HepG2 (cell line): Measurements from ENCODE around the gene BPIFB2. TPM values are rescaled to one million over a fixed set of nuclear protein-coding genes. Genes with fewer than 3 reads are reported as not detected.

ENCODE experiments used
- ESRRA ChIP-seq: sonication (generic); formaldehyde crosslinking; IDR thresholded peaks from 2 replicates; pipeline ENCODE4 v1.5.1; 2020; ENCODE audit warnings: mild to moderate bottlenecking, low read depth, missing genetic modification reagents
- HMGA1 ChIP-seq: sonication (generic); formaldehyde crosslinking; conservative IDR thresholded peaks from 2 replicates; pipeline ENCODE4 v1.4.0; 2020; ENCODE audit warnings: missing genetic modification reagents
- JDP2 ChIP-seq: sonication (generic); formaldehyde crosslinking; IDR thresholded peaks from 2 replicates; pipeline ENCODE4 v1.8.1; 2022; ENCODE audit warnings: missing genetic modification reagents, borderline replicate concordance
- NFYC ChIP-seq: IDR thresholded peaks from 2 replicates; pipeline ENCODE4 v1.6.1; 2016; ENCODE audit warnings: missing genetic modification reagents, missing compliant biosample characterization
- PRPF4 ChIP-seq: fragments of 200-400 bp; formaldehyde crosslinking; IDR thresholded peaks from 2 replicates; pipeline ENCODE4 v1.6.1; 2016; ENCODE audit warnings: low read length, low read depth; ENCODE audit not compliant: poor library complexity, severe bottlenecking
- RCOR2 ChIP-seq: IDR thresholded peaks from 2 replicates; pipeline ENCODE4 v1.6.1; 2016; ENCODE audit warnings: missing biosample characterization, missing genetic modification reagents
- RELA ChIP-seq: sonication (generic); formaldehyde crosslinking; IDR thresholded peaks from 2 replicates; pipeline ENCODE4 v1.4.0; 2020; ENCODE audit warnings: missing genetic modification reagents
- RFX3 ChIP-seq: IDR thresholded peaks from 2 replicates; pipeline ENCODE4 v1.6.1; 2016; ENCODE audit warnings: missing biosample characterization, missing genetic modification reagents
- ZNF143 ChIP-seq: sonication (generic); formaldehyde crosslinking; IDR thresholded peaks from 2 replicates; pipeline ENCODE4 v1.4.0; 2020; ENCODE audit warnings: missing genetic modification reagents
- ZNF292 ChIP-seq: sonication (generic); formaldehyde crosslinking; IDR thresholded peaks from 2 replicates; pipeline ENCODE4 v1.8.1; 2022; ENCODE audit warnings: mild to moderate bottlenecking, low read depth, missing genetic modification reagents, borderline replicate concordance
- ZNF329 ChIP-seq: sonication (generic); formaldehyde crosslinking; IDR thresholded peaks from 2 replicates; pipeline ENCODE4 v1.9.0; 2021; ENCODE audit warnings: low read depth, mild to moderate bottlenecking, missing genetic modification reagents
- ZNF337 ChIP-seq: sonication (generic); formaldehyde crosslinking; IDR thresholded peaks from 2 replicates; pipeline ENCODE4 v1.5.1; 2020; ENCODE audit warnings: missing genetic modification reagents, low read depth, mild to moderate bottlenecking, borderline replicate concordance
- ZNF34 ChIP-seq: sonication (generic); formaldehyde crosslinking; IDR thresholded peaks from 2 replicates; pipeline ENCODE4 v1.4.0; 2020; ENCODE audit warnings: mild to moderate bottlenecking, missing genetic modification reagents, borderline replicate concordance
- ZNF382 ChIP-seq: sonication (generic); formaldehyde crosslinking; IDR thresholded peaks from 2 replicates; pipeline ENCODE4 v1.5.0; 2020; ENCODE audit warnings: missing genetic modification reagents, mild to moderate bottlenecking, borderline replicate concordance
- ZNF484 ChIP-seq: sonication (generic); formaldehyde crosslinking; IDR thresholded peaks from 2 replicates; pipeline ENCODE4 v1.5.1; 2020; ENCODE audit warnings: mild to moderate bottlenecking, low read depth, missing genetic modification reagents, borderline replicate concordance
- ZNF549 ChIP-seq: sonication (generic); formaldehyde crosslinking; IDR thresholded peaks from 2 replicates; pipeline ENCODE4 v1.5.0; 2020; ENCODE audit warnings: missing genetic modification reagents
- ZNF558 ChIP-seq: sonication (generic); formaldehyde crosslinking; IDR thresholded peaks from 2 replicates; pipeline ENCODE4 v1.9.0; 2022; ENCODE audit warnings: mild to moderate bottlenecking, missing genetic modification reagents, borderline replicate concordance
- ZNF768 ChIP-seq: sonication (generic); formaldehyde crosslinking; IDR thresholded peaks from 2 replicates; pipeline ENCODE4 v1.4.0; 2020; ENCODE audit warnings: missing genetic modification reagents
- ZNF83 ChIP-seq: sonication (generic); formaldehyde crosslinking; IDR thresholded peaks from 2 replicates; pipeline ENCODE4 v1.4.0; 2020; ENCODE audit warnings: missing genetic modification reagents, mild to moderate bottlenecking, borderline replicate concordance
- ZSCAN9 ChIP-seq: IDR thresholded peaks from 2 replicates; pipeline ENCODE4 v1.6.1; 2016; ENCODE audit warnings: borderline replicate concordance
- polyA plus RNA-seq, 8 experiments: library from polyadenylated mRNA; depleted of rRNA in 3 of 8; stranded (reverse) in 7 of 8; unstranded in 1 of 8; fragments of >200 nt; fragmentation: Illumina TruSeq in 4 of 8; extraction: Trizol in 4 of 8; gene quantifications; 2 replicates each; pipeline versions ENCODE4 v1.2.1 to v1.2.3, GENCODE V29; 2011 to 2016; ENCODE audit warnings: low read depth in 4 of 8, missing spikeins in 1 of 8, mixed read lengths in 1 of 8; ENCODE audit not compliant: insufficient read depth in 1 of 8
- total RNA-seq, 5 experiments: library from RNA; depleted of rRNA; stranded (reverse); fragments of >200 nt; fragmentation: Illumina TruSeq; extraction: Trizol; gene quantifications; 2 replicates each; pipeline ENCODE4 v1.2.3, GENCODE V29; 2016; ENCODE audit warnings: low read depth in 1 of 5
- TF ChIP-seq, protein P1 (sequence below): sonication (generic); formaldehyde crosslinking; IDR thresholded peaks from 2 replicates; pipeline ENCODE4 v1.5.1; 2020; ENCODE audit warnings: mild to moderate bottlenecking, moderate library complexity, missing genetic modification reagents
- TF ChIP-seq, protein P2 (sequence below): sonication (generic); formaldehyde crosslinking; IDR thresholded peaks from 2 replicates; pipeline ENCODE4 v1.9.0; 2022; ENCODE audit warnings: low read depth, missing genetic modification reagents
- TF ChIP-seq, protein P3 (sequence below): sonication (generic); formaldehyde crosslinking; IDR thresholded peaks from 2 replicates; pipeline ENCODE4 v1.5.0; 2020; ENCODE audit warnings: missing genetic modification reagents

BPIFB2 gene
- total and polyA plus RNA-seq, 2 of the 13 experiments (the other 11 are each of a cell fraction or from before 2014, with no cell fraction given) = 54.5 to 902 TPM

DNA sequence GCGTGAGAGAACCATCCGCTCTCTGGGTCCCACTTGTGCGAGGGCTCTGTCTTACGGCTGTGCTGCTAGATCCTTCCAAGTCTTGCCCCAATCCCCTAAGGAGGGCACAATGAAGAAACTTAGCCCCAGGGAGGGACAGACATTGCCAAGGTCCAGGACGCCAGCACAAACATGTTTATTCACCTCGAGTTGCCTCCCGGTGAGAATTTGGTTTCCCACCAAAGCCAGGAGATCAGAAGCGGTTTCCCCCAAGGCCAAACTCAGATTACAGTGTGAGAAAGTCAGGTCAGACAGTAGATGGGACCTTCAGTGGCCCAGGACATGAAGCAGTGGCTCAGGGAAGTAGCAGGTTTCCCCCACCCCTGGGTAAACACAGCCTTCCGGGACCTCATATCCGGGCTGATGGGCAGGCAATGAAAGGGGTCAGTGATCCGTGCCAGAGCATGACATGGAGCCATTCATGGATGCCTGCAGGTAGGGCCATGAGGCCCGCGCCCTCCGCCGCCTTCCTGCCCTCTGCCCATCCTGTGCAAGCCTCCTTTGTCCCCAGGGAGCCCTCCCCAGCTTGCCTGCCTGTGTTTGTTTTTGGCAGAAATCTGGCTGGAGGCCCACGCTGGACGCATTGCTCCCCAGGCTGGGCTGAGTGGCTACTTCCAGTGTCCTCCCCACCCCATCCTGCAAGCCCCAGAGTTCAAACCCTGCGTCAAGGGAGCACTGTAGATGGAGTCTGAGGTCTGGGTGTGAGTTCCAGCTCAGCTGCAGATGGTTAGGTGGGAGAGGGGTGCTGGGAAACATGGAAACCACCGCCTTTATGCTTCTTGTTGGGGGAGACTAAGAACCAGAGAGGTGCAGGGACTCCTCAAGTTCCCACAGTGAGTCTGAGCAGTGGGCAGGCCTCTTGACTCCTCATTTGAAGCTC is 2.0 kb downstream of the BPIFB2 start (continued):
- TF ChIP-seq ZNF337 (peak; percentile 98), ZNF558 (CRISPR knock-in tag) (no peak), ESRRA (peak; percentile 94), JDP2 (CRISPR knock-in tag) (no peak; the same call in 1 of the 2 replicates), ZNF768 (CRISPR knock-in tag) (peak; percentile 87), ZSCAN9 (CRISPR knock-in tag) (peak; percentile 99), NFYC (CRISPR knock-in tag) (peak; percentile 39; the same call in 1 of the 2 replicates), ZNF329 (CRISPR knock-in tag) (0 out of 2 replicates have a peak, but pooled peaks have one; percentile 42), ZNF34 (CRISPR knock-in tag) (peak; percentile 100), PRPF4 (no peak), ZNF143 (CRISPR knock-in tag) (peak; percentile 26), ZNF382 (CRISPR knock-in tag) (no peak), RFX3 (CRISPR knock-in tag) (peak; percentile 47; the same call in 1 of the 2 replicates), RELA (CRISPR knock-in tag) (peak; percentile 96), RCOR2 (CRISPR knock-in tag) (peak; percentile 96), ZNF83 (CRISPR knock-in tag) (no peak; the same call in 1 of the 2 replicates), HMGA1 (CRISPR knock-in tag) (no peak), ZNF484 (CRISPR knock-in tag) (peak; percentile 87; the same call in 1 of the 2 replicates), ZNF549 (CRISPR knock-in tag) (no peak), ZNF292 (CRISPR knock-in tag) (peak; percentile 98)
- TF ChIP-seq, protein P1, sequence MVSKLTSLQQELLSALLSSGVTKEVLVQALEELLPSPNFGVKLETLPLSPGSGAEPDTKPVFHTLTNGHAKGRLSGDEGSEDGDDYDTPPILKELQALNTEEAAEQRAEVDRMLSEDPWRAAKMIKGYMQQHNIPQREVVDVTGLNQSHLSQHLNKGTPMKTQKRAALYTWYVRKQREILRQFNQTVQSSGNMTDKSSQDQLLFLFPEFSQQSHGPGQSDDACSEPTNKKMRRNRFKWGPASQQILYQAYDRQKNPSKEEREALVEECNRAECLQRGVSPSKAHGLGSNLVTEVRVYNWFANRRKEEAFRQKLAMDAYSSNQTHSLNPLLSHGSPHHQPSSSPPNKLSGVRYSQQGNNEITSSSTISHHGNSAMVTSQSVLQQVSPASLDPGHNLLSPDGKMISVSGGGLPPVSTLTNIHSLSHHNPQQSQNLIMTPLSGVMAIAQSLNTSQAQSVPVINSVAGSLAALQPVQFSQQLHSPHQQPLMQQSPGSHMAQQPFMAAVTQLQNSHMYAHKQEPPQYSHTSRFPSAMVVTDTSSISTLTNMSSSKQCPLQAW = peak; percentile 97
- TF ChIP-seq, protein P2, sequence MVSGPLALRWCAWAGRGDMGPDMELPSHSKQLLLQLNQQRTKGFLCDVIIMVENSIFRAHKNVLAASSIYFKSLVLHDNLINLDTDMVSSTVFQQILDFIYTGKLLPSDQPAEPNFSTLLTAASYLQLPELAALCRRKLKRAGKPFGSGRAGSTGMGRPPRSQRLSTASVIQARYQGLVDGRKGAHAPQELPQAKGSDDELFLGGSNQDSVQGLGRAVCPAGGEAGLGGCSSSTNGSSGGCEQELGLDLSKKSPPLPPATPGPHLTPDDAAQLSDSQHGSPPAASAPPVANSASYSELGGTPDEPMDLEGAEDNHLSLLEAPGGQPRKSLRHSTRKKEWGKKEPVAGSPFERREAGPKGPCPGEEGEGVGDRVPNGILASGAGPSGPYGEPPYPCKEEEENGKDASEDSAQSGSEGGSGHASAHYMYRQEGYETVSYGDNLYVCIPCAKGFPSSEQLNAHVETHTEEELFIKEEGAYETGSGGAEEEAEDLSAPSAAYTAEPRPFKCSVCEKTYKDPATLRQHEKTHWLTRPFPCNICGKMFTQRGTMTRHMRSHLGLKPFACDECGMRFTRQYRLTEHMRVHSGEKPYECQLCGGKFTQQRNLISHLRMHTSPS (CRISPR knock-in tag) = peak; percentile 100
- TF ChIP-seq, protein P3, sequence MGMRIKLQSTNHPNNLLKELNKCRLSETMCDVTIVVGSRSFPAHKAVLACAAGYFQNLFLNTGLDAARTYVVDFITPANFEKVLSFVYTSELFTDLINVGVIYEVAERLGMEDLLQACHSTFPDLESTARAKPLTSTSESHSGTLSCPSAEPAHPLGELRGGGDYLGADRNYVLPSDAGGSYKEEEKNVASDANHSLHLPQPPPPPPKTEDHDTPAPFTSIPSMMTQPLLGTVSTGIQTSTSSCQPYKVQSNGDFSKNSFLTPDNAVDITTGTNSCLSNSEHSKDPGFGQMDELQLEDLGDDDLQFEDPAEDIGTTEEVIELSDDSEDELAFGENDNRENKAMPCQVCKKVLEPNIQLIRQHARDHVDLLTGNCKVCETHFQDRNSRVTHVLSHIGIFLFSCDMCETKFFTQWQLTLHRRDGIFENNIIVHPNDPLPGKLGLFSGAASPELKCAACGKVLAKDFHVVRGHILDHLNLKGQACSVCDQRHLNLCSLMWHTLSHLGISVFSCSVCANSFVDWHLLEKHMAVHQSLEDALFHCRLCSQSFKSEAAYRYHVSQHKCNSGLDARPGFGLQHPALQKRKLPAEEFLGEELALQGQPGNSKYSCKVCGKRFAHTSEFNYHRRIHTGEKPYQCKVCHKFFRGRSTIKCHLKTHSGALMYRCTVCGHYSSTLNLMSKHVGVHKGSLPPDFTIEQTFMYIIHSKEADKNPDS (CRISPR knock-in tag) = no peak; the same call in 1 of the 2 replicates
